ENCODE measurements around the gene TP53I3. TPM values are rescaled to one million over a fixed set of nuclear protein-coding genes. Genes with fewer than 3 reads are reported as not detected.

Gene TP53I3
- total RNA-seq, 6 experiments from 2014 or later: 51.1 to 66.8 (median 61.4) TPM

GRCh38 chr2:24050041-24050979 lies 34.3 kb downstream of the TP53I3 start:
- Mint-ChIP-seq H3K9me3 (no peaks in the 10 kb centered on the region), H3K4me1 (ENCODE audit: low read depth) (peaks cover 19% of the 10 kb centered on the region), H3K27ac (no peak overlapping the region), H3K27me3 (ENCODE audit: insufficient read depth) (no peaks in the 10 kb centered on the region; the same call in none of the 2 replicates), H3K4me3 (no peak overlapping the region), H3K36me3 (ENCODE audit: low read depth) (no peaks in the 10 kb centered on the region)
- no peak for DNase-seq
- TF ChIP-seq CTCF (IDR thresholded peaks at IDR 0.05): no peak

GRCh38 chr2:24049485-24050021 lies 35.1 kb downstream of the TP53I3 start, which contains the start of gene FKBP1B:
TSS of gene FKBP1B (plus strand) at chr2:24049741. CDS start at chr2:24049850, 109 bp downstream.
- Mint-ChIP-seq H3K4me3 (no peak within 1 kb of the TSS), H3K27me3 (ENCODE audit: insufficient read depth) (no peaks in the 10 kb centered on the region; the same call in 1 of the 2 replicates), H3K27ac (no peak within 1 kb of the TSS; the same call in 1 of the 2 replicates), H3K4me1 (ENCODE audit: low read depth) (peaks cover 26% of the 10 kb centered on the region), H3K9me3 (no peaks in the 10 kb centered on the region), H3K36me3 (ENCODE audit: low read depth) (no peaks in the 10 kb centered on the region)
- DNase-seq: peak; percentile 22
- no peak for TF ChIP-seq CTCF (IDR thresholded peaks at IDR 0.05)

GRCh38 chr2:24048769-24049484 lies 35.7 kb downstream of the TP53I3 start:
- Mint-ChIP-seq H3K27ac (no peak overlapping the region; the same call in 1 of the 2 replicates), H3K36me3 (ENCODE audit: low read depth) (no peaks in the 10 kb centered on the region), H3K4me3 (no peak overlapping the region), H3K4me1 (ENCODE audit: low read depth) (peaks cover 26% of the 10 kb centered on the region), H3K9me3 (no peaks in the 10 kb centered on the region), H3K27me3 (ENCODE audit: insufficient read depth) (no peaks in the 10 kb centered on the region; the same call in 1 of the 2 replicates)
- DNase-seq: no peak
- TF ChIP-seq CTCF (IDR thresholded peaks at IDR 0.05): no peak

DNA sequence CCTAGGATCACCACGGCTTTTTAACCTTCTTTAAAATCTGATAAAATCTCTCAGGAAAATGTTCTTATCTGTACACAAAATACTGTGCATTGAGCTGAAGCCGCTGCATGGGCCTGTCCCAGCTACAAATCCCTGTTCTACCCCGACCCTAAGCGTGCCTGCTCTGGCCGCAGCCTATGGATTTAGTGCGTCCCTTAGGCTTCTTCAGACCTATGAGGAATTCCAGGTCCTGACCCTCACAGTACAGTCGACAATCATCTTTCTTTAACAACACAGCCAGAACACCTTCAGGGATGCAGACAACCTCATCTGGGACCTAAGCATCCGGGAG lies 37.0 kb downstream of the TP53I3 start:
- TF ChIP-seq CTCF (IDR thresholded peaks at IDR 0.05): no peak

DNA sequence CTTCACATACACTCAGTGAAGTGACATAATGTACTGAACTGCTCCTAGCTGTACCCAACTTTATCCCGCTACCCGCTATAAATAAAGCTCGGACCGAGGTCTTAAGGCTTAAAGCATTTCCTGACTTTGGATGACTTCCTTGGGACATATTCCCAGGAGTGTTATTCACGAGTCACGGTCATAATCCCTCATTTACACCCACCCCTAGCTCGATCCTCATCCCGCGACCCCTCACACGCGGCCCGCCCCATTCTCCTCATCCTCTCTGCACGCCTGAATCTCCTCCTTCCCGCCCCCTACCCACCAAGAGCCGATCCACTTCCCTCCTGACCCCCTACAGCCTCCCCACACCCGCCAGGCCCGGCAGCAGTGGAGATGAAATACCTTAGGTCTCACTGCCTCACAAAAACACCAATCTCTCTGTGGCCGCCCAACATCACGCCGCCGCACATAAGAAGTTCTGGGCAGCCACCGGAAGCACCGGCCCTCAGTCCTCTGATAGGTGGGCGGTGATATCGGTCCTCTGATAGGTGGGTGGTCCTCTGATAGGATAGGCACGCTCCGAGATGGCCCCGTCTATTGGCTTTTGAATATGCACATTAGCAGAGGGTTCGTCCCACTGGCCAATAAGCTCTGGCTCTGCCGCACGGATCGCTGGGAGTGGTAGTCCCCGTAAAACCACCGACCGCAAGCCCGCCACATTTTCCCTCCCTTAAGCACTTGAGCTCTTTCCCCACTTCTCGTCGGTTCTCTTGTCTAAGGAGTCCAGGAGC lies 37.5 kb downstream of the TP53I3 start, which contains the start of gene WDCP:
Gene WDCP, minus strand, starts transcription at position 462 of the 773 bp plus-strand sequence. CDS start 7,897 bp downstream, outside the sequence.
- H3K27ac Mint-ChIP-seq: peak within 1 kb of the TSS; percentile 80
- H3K4me1 Mint-ChIP-seq (ENCODE audit: low read depth): peaks cover 31% of the 10 kb centered on the region
- H3K4me3 Mint-ChIP-seq: peak within 1 kb of the TSS; percentile 96
- no peaks in the 10 kb centered on the region for H3K9me3 Mint-ChIP-seq
- DNase-seq: peak; percentile 99
- TF ChIP-seq CTCF (IDR thresholded peaks at IDR 0.05): no peak
- H3K27me3 Mint-ChIP-seq (ENCODE audit: insufficient read depth): no peaks in the 10 kb centered on the region; the same call in 1 of the 2 replicates
- H3K36me3 Mint-ChIP-seq (ENCODE audit: low read depth): peaks cover 6% of the 10 kb centered on the region; the same call in 1 of the 2 replicates

More for the DNA sequence above, 37.0 kb downstream of the TP53I3 start:
- no peak for DNase-seq
- H3K9me3 Mint-ChIP-seq: no peaks in the 10 kb centered on the region
- peaks cover 31% of the 10 kb centered on the region for H3K4me1 Mint-ChIP-seq (ENCODE audit: low read depth)
- H3K27me3 Mint-ChIP-seq (ENCODE audit: insufficient read depth): no peaks in the 10 kb centered on the region; the same call in 1 of the 2 replicates
- peaks cover 6% of the 10 kb centered on the region; the same call in 1 of the 2 replicates for H3K36me3 Mint-ChIP-seq (ENCODE audit: low read depth)
- H3K27ac Mint-ChIP-seq: peak overlapping the region; percentile 51; the same call in 1 of the 2 replicates
- peak overlapping the region; percentile 96 for H3K4me3 Mint-ChIP-seq

All from HFFc6 (cell line).